K562 (cell line): ENCODE results near the gene PPM1D. TPM values are rescaled to one million over a fixed set of nuclear protein-coding genes. Genes with fewer than 3 reads are reported as not detected.

Experiments used
- ATAC-seq: fragments of 200-7000 bp; cut with Tn5 transposase; 3 replicates; pipeline ENCODE4 v1.9.1; 2020; ENCODE audit warnings: moderate library complexity
- BruUV-seq: library from RNA; stranded (reverse); fragments of 400-500 nt; replicated peaks from 2 replicates; lab custom pipeline; 2021; lab: Mats Ljungman, UMichigan
- CTCF ChIA-PET: fragments of 300-600 bp; formaldehyde crosslinking; extraction: SDS; loops from one replicate; lab custom pipeline; 2021; ENCODE audit warnings: low intra/inter-chr PET ratio; lab: Yijun Ruan, JAX
- POLR2A ChIA-PET: fragments of 300-600, 350-650 bp; sonication (Branson Sonifier 250); formaldehyde crosslinking; extraction: SDS; loops from one replicate; lab custom pipeline; 2021; ENCODE audit warnings: antibody characterized with exemption, inconsistent platforms; lab: Yijun Ruan, JAX
- DNase-seq, 4 experiments: peaks; one replicate each; pipeline versions ENCODE4 v3.0.0 to v3.0.0-alpha.2; 2011 to 2018; ENCODE audit warnings: low spot score in 3 of 4, mixed read lengths in 3 of 4; ENCODE audit errors: extremely low read depth in 1 of 4
- FAIRE-seq: peaks from 2 replicates; lab custom pipeline; 2011; peaks lifted over from hg19 to GRCh38; lab: Jason Lieb, UNC
- H2AFZ ChIP-seq: 2 replicates; pipeline ENCODE4 v1.6.0; 2011; ENCODE audit warnings: low read depth, low read length, control low read depth, inconsistent platforms
- H3K27ac ChIP-seq: fragments of 200-600 bp; 3 replicates; pipeline ENCODE4 v1.8.0; 2011; ENCODE audit warnings: low read depth, mild to moderate bottlenecking, control low read depth, inconsistent platforms, low read length, moderate library complexity, mixed read lengths; ENCODE audit errors: extremely low read depth
- H3K27me3 ChIP-seq, 2 experiments: fragments of 300-600 bp in 1 of 2; 2 replicates in 1 of 2; 3 replicates in 1 of 2; pipeline versions ENCODE4 v1.6.0 to v1.8.0; 2011; ENCODE audit warnings: inconsistent platforms in 2 of 2, low read length in 2 of 2, mild to moderate bottlenecking in 1 of 2, mixed read lengths in 1 of 2, moderate library complexity in 1 of 2; ENCODE audit not compliant: control insufficient read depth in 2 of 2, insufficient read depth in 2 of 2
- H3K36me3 ChIP-seq: fragments of 300-600 bp; 3 replicates; pipeline ENCODE4 v1.8.0; 2011; ENCODE audit warnings: mild to moderate bottlenecking, low read length, inconsistent platforms; ENCODE audit not compliant: control insufficient read depth, insufficient read depth
- H3K4me1 ChIP-seq, 2 experiments: fragments of 200-600 bp in 1 of 2; replicated peaks in 1 of 2; 2 replicates in 1 of 2; 3 replicates in 1 of 2; pipeline versions ENCODE4 v1.5.1 to v1.8.0; 2011; ENCODE audit warnings: inconsistent platforms in 2 of 2, low read length in 2 of 2, mild to moderate bottlenecking in 1 of 2, mixed read lengths in 1 of 2, moderate library complexity in 1 of 2; ENCODE audit not compliant: control insufficient read depth in 2 of 2, insufficient read depth in 2 of 2
- H3K4me2 ChIP-seq: 2 replicates; pipeline ENCODE4 v1.6.1; 2011; ENCODE audit warnings: low read length, control low read depth, inconsistent platforms, mixed read lengths; ENCODE audit not compliant: insufficient read depth
- H3K4me3 ChIP-seq: fragments of 200-600 bp; sonication (generic), shearing (Covaris generic); 2 replicates; pipeline ENCODE4 v1.5.1; 2016; ENCODE audit warnings: control low read depth, inconsistent platforms
- H3K79me2 ChIP-seq: fragments of 200-600 bp; 3 replicates; pipeline ENCODE4 v1.8.0; 2011; ENCODE audit warnings: low read length, inconsistent platforms; ENCODE audit not compliant: control insufficient read depth, insufficient read depth
- H3K9ac ChIP-seq, 2 experiments: 2 replicates each; pipeline versions ENCODE4 v1.6.0 to v1.6.1; 2011; ENCODE audit warnings: low read depth in 2 of 2, low read length in 2 of 2, control low read depth in 1 of 2, inconsistent platforms in 1 of 2, mild to moderate bottlenecking in 1 of 2, mixed read lengths in 1 of 2; ENCODE audit not compliant: insufficient read depth in 1 of 2
- H3K9me1 ChIP-seq: one replicate; pipeline ENCODE4 v1.6.0; 2011; ENCODE audit warnings: inconsistent platforms, mild to moderate bottlenecking, low read length, moderate library complexity; ENCODE audit not compliant: control insufficient read depth, insufficient read depth
- H3K9me3 ChIP-seq: replicated peaks from 2 replicates; pipeline ENCODE4 v1.5.1; 2011; ENCODE audit warnings: low read depth, low read length, inconsistent platforms; ENCODE audit not compliant: control insufficient read depth, insufficient read depth
- H4K20me1 ChIP-seq: replicated peaks from 2 replicates; pipeline ENCODE4 v1.6.1; 2011; ENCODE audit warnings: low read length, inconsistent platforms, mixed read lengths; ENCODE audit not compliant: control insufficient read depth, insufficient read depth
- RBFOX2 ChIP-seq: fragments of 200-400 bp; formaldehyde crosslinking; IDR thresholded peaks from 2 replicates; pipeline ENCODE4 v1.6.1; 2017; ENCODE audit warnings: low read depth, mild to moderate bottlenecking, low read length, moderate library complexity
- RBM14 ChIP-seq: fragments of 200-400 bp; formaldehyde crosslinking; IDR thresholded peaks from 2 replicates; pipeline ENCODE4 v1.6.1; 2018; ENCODE audit warnings: low read depth, mild to moderate bottlenecking, low read length, moderate library complexity, borderline replicate concordance; ENCODE audit not compliant: insufficient read depth
- ZNF146 ChIP-seq: IDR thresholded peaks from one replicate; pipeline ENCODE4 v1.6.1; 2018; ENCODE audit warnings: missing compliant biosample characterization; ENCODE audit not compliant: unreplicated experiment
- WGBS: fragments of 100-300 bp; shearing (Covaris generic); methylation state at CpG from one replicate; pipeline ENCODE4 v1.1.6; 2016; ENCODE audit warnings: low coverage, mixed read lengths; ENCODE audit not compliant: insufficient coverage; ENCODE audit errors: missing lambda C conversion rate; 5-methylcytosine and 5-hydroxymethylcytosine counted together
- in situ Hi-C: fragments of 300-500 bp; cut with MboI; formaldehyde crosslinking; loops from 4 replicates; pipeline ENCODE4 v1.15.0; 2018; ENCODE audit warnings: inconsistent platforms, mixed read lengths
- intact Hi-C: fragments of 100-400 bp; cut with micrococcal nuclease; formaldehyde crosslinking; loops from 2 replicates; pipeline ENCODE4 v1.14.2; 2022
- polyA plus RNA-seq, 8 experiments: library from polyadenylated mRNA; depleted of rRNA in 4 of 8; stranded (reverse) in 5 of 8; unstranded in 3 of 8; fragments of >200 nt; fragmentation: Nextera tagmentation in 2 of 8; fragmentation: Illumina TruSeq in 1 of 8; extraction: Ambion mirVana in 2 of 8; extraction: Trizol in 1 of 8; gene quantifications; 2 replicates each; pipeline versions ENCODE4 v1.2.1 to v1.2.3, GENCODE V29; 2011 to 2014; ENCODE audit warnings: inconsistent platforms in 1 of 8, missing spikeins in 1 of 8
- total RNA-seq, 7 experiments: library from RNA; depleted of rRNA in 6 of 7; stranded (reverse); fragments of >200 nt in 6 of 7; fragmentation: Illumina TruSeq in 2 of 7; extraction: Trizol in 2 of 7; gene quantifications; 2 replicates each; pipeline versions ENCODE4 v1.2.1 to v1.2.3, GENCODE V29; 2011 to 2021; ENCODE audit warnings: low replicate concordance in 1 of 7
- TF ChIP-seq, protein P1 (sequence below): fragments of 450-650 bp; IDR thresholded peaks from 2 replicates; pipeline ENCODE4 v1.6.1; 2014; ENCODE audit warnings: low read depth, mild to moderate bottlenecking, moderate library complexity, borderline replicate concordance

PPM1D gene
- total and polyA plus RNA-seq, 9 of the 15 experiments (the other 6 are each of a cell fraction or from before 2014, with no cell fraction given) = 2.1 to 19.0 (median 7.8) TPM

DNA sequence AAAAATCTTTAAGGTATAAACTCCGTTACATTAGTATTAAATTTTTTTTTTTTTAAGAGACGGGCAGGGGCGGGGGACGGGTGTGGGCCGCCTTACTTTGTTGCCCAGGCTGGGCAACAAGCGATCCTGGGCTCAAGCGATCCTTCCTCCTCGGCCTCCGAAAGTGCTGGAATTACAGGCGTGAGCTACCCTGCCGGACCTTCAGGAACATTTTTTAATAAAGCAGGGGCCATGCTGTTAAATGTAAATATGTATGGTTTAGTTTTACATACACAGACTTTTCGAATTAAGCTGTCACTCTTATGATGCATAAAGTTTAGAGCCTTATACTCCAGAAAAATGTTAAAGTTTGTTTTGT lies 2.4 kb downstream of the PPM1D start:
- H3K79me2 ChIP-seq = peaks cover 72% of the 10 kb centered on the region
- H3K9ac ChIP-seq = peak overlapping the region; percentile 88 to 95
- H3K27ac ChIP-seq = peak overlapping the region; percentile 20; the same call in 2 of the 3 replicates
- no peaks in the 10 kb centered on the region for H3K9me3 ChIP-seq
- peak overlapping the region; percentile 88 for H3K4me2 ChIP-seq
- FAIRE-seq (no peak), DNase-seq (peak in 1 of 4 experiments; percentile 36), ATAC-seq (no peak)
- ChIA-PET POLR2A (interaction anchor here (1.0 to 3.0 kb wide), 4 partner anchors 11 to 66 kb away, joined by 3 to 19 read pairs (median 8); no protein-coding TSS in a partner anchor), CTCF (interaction anchor here (0.5 to 0.7 kb wide), 3 partner anchors 34 to 154 kb away, joined by 3 read pairs; no protein-coding TSS in a partner anchor)
- in situ Hi-C loops (no loop called here), intact Hi-C loops (loop anchor here (5.0 kb wide), 3 partner anchors 35 to 210 kb away; partner anchors contain the start of genes APPBP2 and USP32)
- BruUV-seq = no TSS peak
- 0% methylated on average over 12 of the region's 12 CpGs for WGBS
- H3K27me3 ChIP-seq = no peaks in the 10 kb centered on the region
- peaks cover 10 to 23% of the 10 kb centered on the region in 2 experiments; a peak in 4 of 5 replicates for H3K4me1 ChIP-seq
- H3K9me1 ChIP-seq = no peaks in the 10 kb centered on the region
- H3K4me3 ChIP-seq = peak overlapping the region; percentile 70
- H4K20me1 ChIP-seq = no peaks in the 10 kb centered on the region; the same call in 1 of the 2 replicates
- H3K36me3 ChIP-seq = no peaks in the 10 kb centered on the region
- TF ChIP-seq RBM14 (no peak), RBFOX2 (peak; percentile 32; the same call in 1 of the 2 replicates), ZNF146 (no peak)
- TF ChIP-seq, protein P1, sequence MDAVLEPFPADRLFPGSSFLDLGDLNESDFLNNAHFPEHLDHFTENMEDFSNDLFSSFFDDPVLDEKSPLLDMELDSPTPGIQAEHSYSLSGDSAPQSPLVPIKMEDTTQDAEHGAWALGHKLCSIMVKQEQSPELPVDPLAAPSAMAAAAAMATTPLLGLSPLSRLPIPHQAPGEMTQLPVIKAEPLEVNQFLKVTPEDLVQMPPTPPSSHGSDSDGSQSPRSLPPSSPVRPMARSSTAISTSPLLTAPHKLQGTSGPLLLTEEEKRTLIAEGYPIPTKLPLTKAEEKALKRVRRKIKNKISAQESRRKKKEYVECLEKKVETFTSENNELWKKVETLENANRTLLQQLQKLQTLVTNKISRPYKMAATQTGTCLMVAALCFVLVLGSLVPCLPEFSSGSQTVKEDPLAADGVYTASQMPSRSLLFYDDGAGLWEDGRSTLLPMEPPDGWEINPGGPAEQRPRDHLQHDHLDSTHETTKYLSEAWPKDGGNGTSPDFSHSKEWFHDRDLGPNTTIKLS = no peak
- H2AFZ ChIP-seq = peak overlapping the region; percentile 30
